Aorta (tissue), 5 donors: ENCODE data around the gene NXPE3. TPM values are rescaled to one million over a fixed set of nuclear protein-coding genes. Genes with fewer than 3 reads are reported as not detected.
"Not testable (repeated sequence)": the region's sequence is repeated elsewhere in the genome, so short reads cannot be mapped to it uniquely, and the experiment has no call there.

ENCODE experiments used
- ATAC-seq: fragments of 200-7000 bp; cut with Tn5 transposase; one replicate; pipeline ENCODE4 v1.9.1; 2022; ENCODE audit warnings: moderate library complexity; ENCODE audit not compliant: low FRiP score
- DNase-seq, 2 donors: peaks; one replicate each; pipeline ENCODE4 v3.0.0-alpha.2; 2020
- H3K27ac ChIP-seq, 2 donors: one replicate each; pipeline ENCODE4 v1.5.1; 2013; ENCODE audit warnings: low read length in 2 of 2, mild to moderate bottlenecking in 2 of 2, moderate library complexity in 2 of 2, control low read depth in 1 of 2, inconsistent platforms in 1 of 2, low read depth in 1 of 2
- H3K27me3 ChIP-seq, 2 donors: one replicate each; pipeline ENCODE4 v1.6.1; 2013; ENCODE audit warnings: control low read depth in 1 of 2, low read length in 1 of 2, mild to moderate bottlenecking in 1 of 2, moderate library complexity in 1 of 2; ENCODE audit not compliant: insufficient read depth in 2 of 2, control insufficient read depth in 1 of 2
- H3K36me3 ChIP-seq, 2 donors: one replicate each; pipeline ENCODE4 v1.6.1; 2013; ENCODE audit warnings: control low read depth in 1 of 2, low read length in 1 of 2, mild to moderate bottlenecking in 1 of 2; ENCODE audit not compliant: insufficient read depth in 2 of 2, control insufficient read depth in 1 of 2
- H3K4me1 ChIP-seq, 2 donors: one replicate each; pipeline ENCODE4 v1.6.1; 2013; ENCODE audit warnings: low read length in 2 of 2, control low read depth in 1 of 2, mild to moderate bottlenecking in 1 of 2, moderate library complexity in 1 of 2; ENCODE audit not compliant: insufficient read depth in 2 of 2, control insufficient read depth in 1 of 2
- H3K4me3 ChIP-seq, 2 donors: one replicate each; pipeline ENCODE4 v1.5.1; 2013; ENCODE audit warnings: low read length in 2 of 2, control low read depth in 1 of 2, mild to moderate bottlenecking in 1 of 2
- H3K9me3 ChIP-seq: one replicate; pipeline ENCODE4 v1.6.1; 2013; ENCODE audit warnings: mild to moderate bottlenecking, low read length; ENCODE audit not compliant: control insufficient read depth
- WGBS, 2 donors: extraction: QIAGEN DNeasy Blood & Tissue Kit; methylation state at CpG; one replicate each; pipeline ENCODE4 v1.1.7; 2013; 5-methylcytosine and 5-hydroxymethylcytosine counted together
- intact Hi-C, 2 donors: fragments of 100-400 bp; cut with DNase I; formaldehyde crosslinking; loops; one replicate each; pipeline versions ENCODE4 v1.14.2 to v1.15.0; 2022
- polyA plus RNA-seq, 2 donors: library from polyadenylated mRNA; stranded (reverse); fragments of 200-250 nt; gene quantifications; one replicate each; pipeline ENCODE4 v1.2.3, GENCODE V29; 2013
- total RNA-seq, 2 donors: library from RNA; stranded (reverse); fragmentation: NEBNext Ultra II Directional; extraction: Animal tissue kit (Norgen Biotek cat#: 25700); gene quantifications; one replicate each; pipeline ENCODE4 v1.2.1, GENCODE V29; 2021
- donor health status: healthy with polysubstance abuse.
- donor health status: Bipolar disorder and iron deficiency.
- donor health status: DM: no; HTN: no; CAD: no.
- donor health status: DM: no; HTN: no; CAD: no.
- donor health status: DM: yes; HTN: yes; CAD: no.

The NXPE3 gene
- total and polyA plus RNA-seq, 4 donors: 6.4 to 27.2 (median 18.1) TPM

DNA sequence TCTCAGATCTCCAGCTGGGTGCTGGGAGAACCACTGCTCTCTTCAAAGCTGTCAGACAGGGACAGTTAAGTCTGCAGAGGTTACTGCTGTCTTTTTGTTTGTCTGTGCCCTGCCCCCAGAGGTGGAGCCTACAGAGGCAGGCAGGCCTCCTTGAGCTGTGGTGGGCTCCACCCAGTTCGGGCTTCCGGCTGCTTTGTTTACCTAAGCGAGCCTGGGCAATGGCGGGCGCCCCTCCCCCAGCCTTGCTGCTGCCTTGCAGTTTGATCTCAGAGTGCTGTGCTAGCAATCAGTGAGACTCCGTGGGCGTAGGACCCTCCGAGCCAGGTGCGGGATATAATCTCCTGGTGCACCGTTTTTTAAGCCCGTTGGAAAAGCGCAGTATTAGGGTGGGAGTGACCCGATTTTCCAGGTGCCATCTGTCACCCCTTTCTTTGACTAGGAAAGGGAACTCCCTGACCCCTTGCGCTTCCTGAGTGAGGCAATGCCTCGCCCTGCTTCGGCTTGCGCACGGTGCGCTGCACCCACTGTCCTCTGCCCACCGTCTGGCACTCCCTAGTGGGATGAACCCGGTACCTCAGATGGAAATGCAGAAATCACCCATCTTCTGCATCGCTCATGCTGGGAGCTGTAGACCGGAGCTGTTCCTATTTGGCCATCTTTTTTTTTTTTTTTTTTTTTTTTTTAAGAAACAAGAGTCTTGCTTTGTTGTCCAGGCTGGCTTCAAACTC is 25.5 kb upstream of the NXPE3 start:
- intact Hi-C loops, H3K4me1 ChIP-seq, H3K4me3 ChIP-seq, H3K36me3 ChIP-seq, H3K27ac ChIP-seq, H3K27me3 ChIP-seq, H3K9me3 ChIP-seq, ATAC-seq, DNase-seq: not testable (repeated sequence)
- 94 to 95% methylated on average over 13 to 14 of the region's 23 CpGs for WGBS, 2 donors

DNA sequence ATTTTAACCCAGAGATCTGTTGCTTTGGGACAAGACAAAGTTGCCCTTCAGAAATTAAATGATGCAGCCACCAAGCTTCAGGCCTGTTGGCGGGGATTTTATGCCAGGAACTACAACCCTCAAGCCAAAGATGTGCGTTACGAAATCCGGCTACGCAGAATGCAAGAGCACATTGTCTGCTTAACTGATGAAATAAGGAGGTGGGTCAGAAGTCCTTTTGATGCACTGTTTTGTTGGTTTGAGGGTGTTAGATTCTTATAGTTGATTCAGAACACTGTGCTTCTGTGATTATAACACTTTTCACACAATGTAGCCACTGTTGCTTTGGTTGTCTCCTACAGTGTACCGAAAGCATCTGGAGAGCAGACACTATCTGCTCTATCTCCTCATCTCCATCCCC is 20.8 kb upstream of the NXPE3 start:
- Histone ChIP-seq H3K9me3 (no peaks in the 10 kb centered on the region), H3K36me3 (peaks cover 8 to 12% of the 10 kb centered on the region in 2 donors), H3K27ac (no peak overlapping the region), H3K27me3 (no peaks in the 10 kb centered on the region), H3K4me3 (no peak overlapping the region), H3K4me1 (no peaks in the 10 kb centered on the region)
- no peak for ATAC-seq
- WGBS, 2 donors: 95 to 97% methylated on average over 6 of the region's 6 CpGs
- DNase-seq: no peak
- intact Hi-C loops: no loop called here

DNA sequence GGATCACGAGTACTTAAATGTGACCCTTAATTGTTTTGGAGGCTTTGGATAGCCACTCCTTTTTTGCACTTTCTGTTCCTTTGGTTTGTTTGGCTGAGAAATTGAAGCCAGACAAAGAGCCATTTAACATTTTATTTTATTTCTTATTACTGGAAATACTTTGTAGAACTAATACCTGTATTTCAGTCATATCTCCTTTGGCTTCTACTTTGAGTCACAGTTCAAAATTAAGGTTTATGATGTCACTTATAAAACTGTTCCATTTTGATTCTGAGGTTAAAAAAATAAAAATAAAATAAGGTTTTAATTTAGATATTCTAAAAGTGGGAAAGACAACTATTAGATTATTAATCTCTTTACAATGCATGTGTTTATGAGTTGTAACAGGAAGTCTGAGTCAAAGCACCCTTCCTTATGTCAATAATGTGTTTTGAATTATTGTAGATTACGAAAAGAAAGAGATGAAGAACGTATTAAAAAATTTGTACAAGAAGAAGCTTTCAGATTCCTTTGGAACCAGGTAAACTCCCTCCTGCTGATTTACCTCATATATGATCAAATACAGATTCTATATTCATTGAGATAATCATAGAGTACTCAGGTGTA is 16.9 kb upstream of the NXPE3 start:
- no peak overlapping the region for H3K27ac ChIP-seq

DNA sequence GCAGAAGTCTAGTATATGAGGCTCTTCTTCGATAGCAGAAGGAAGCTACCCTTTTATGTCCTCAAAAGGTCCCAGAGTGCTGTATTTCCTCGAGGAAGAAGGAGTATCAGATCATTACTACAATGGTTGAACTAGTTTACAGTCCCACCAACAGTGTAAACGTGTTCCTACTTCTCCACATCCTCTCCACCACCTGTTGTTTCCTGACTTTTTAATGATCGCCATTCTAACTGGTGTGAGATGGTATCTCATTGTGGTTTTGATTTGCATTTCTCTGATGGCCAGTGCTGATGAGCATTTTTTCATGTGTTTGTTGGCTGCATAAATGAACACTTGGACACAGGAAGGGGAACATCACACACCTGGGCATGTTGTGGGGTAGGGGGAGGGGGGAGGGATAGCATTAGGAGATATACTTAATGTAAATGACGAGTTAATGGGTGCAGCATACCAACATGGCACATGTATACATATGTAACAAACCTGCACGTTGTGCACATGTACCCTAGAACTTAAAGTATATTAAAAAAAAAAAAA is 1.2 kb upstream of the NXPE3 start:
- not testable (repeated sequence) for H3K27me3 ChIP-seq, H3K9me3 ChIP-seq, H3K27ac ChIP-seq, ATAC-seq, H3K36me3 ChIP-seq, H3K4me1 ChIP-seq, H3K4me3 ChIP-seq, DNase-seq
- 91 to 93% methylated on average over 6 of the region's 6 CpGs for WGBS, 2 donors
- intact Hi-C loops: loop anchor here in 1 of 2 donors (2.0 kb wide), 1 partner anchor 53 kb away; the partner anchor contains the start of gene CEP97

More for the DNA sequence above, 16.9 kb upstream of the NXPE3 start:
- ATAC-seq: no peak
- no peak overlapping the region for H3K4me3 ChIP-seq
- H3K27me3 ChIP-seq: no peaks in the 10 kb centered on the region
- peaks cover 6 to 8% of the 10 kb centered on the region in 2 donors for H3K36me3 ChIP-seq
- H3K4me1 ChIP-seq: no peaks in the 10 kb centered on the region
- intact Hi-C loops: no loop called here
- DNase-seq: no peak
- no peaks in the 10 kb centered on the region for H3K9me3 ChIP-seq
- WGBS, 2 donors: 76 to 92% methylated on average over 3 of the region's 3 CpGs

DNA sequence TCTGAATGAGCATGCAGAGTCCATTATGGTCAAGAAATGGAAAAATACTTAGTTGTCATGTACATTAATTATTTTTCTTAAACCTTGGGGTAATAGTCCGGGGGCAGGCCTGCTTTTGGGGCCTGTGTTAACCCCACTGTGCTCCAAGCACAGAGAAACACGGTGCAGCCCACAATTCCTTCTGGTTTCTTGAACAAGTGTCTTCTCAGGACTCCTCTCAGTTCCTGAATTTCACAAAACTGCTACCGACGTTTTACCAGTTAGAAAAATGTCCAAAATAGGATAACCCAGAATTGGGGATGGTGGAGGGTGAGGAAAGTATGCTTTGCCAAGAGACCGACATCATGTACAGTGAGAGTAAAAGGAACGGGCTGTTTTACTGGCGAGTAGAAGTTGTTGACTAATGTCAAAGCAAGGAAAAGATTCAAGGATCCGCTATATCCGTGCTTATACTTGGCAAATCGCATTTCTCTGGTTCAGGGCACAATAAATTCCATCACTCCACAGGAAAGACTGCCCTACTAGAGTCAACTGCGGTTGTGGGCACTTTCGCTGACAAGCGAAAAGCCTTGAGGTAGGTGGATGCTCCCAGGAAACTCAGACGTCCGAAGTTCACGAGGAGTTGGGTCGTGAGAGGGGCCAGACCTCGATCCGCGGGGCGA is 495 bp upstream of the NXPE3 start:
- H3K27me3 ChIP-seq: no peaks in the 10 kb centered on the region
- H3K4me1 ChIP-seq: peaks cover 0 to 4% of the 10 kb centered on the region in 2 donors
- intact Hi-C loops: loop anchor here in 1 of 2 donors (2.0 kb wide), 1 partner anchor 54 kb away; the partner anchor contains the start of gene CEP97
- DNase-seq: no peak
- H3K9me3 ChIP-seq: no peaks in the 10 kb centered on the region
- peak overlapping the region; percentile 30 to 68 for H3K27ac ChIP-seq
- H3K4me3 ChIP-seq: peak overlapping the region; percentile 50 to 69
- H3K36me3 ChIP-seq: peaks cover 4% of the 10 kb centered on the region in 2 donors
- 8 to 9% methylated on average over 21 of the region's 21 CpGs for whole genome bisulfite sequencing, 2 donors
- ATAC-seq: peak; percentile 3

DNA sequence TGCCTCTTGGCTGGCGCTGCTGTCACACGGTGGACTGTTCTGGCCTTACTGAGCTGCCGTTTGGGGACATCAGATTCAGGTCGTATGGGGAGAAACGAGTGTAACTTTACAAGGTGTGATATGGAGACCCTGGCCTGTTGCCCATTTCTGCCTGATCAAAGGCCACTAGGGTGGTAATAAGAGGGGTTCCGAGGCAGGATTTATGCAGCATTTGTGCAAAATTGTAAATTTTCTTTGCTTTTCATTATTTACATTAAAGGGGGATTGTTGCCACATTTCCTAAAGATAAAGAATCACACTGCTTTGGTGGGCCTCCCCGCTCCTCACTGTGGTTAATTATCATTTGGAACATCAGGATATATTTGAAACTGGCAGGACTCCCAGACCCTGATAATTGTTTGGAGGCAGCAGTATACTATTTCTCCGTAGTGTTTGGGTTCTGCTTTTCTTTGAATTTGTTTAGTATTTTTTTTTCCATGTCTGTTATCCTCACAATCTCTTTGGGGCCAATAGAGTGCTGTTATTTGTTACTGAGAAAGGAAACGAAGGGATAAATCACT is 891 bp downstream of the NXPE3 start:
- 10 to 11% methylated on average over 9 of the region's 9 CpGs for WGBS, 2 donors
- Histone ChIP-seq H3K27me3 (no peaks in the 10 kb centered on the region), H3K36me3 (peaks cover 6 to 12% of the 10 kb centered on the region in 2 donors), H3K4me1 (peaks cover 0 to 4% of the 10 kb centered on the region in 2 donors), H3K9me3 (no peaks in the 10 kb centered on the region), H3K27ac (peak overlapping the region; percentile 16 to 71), H3K4me3 (peak overlapping the region; percentile 38 to 69)
- DNase-seq (no peak), ATAC-seq (no peak)
- intact Hi-C loops: loop anchor here in 1 of 2 donors (2.0 kb wide), 1 partner anchor 55 kb away; the partner anchor contains the start of gene CEP97

DNA sequence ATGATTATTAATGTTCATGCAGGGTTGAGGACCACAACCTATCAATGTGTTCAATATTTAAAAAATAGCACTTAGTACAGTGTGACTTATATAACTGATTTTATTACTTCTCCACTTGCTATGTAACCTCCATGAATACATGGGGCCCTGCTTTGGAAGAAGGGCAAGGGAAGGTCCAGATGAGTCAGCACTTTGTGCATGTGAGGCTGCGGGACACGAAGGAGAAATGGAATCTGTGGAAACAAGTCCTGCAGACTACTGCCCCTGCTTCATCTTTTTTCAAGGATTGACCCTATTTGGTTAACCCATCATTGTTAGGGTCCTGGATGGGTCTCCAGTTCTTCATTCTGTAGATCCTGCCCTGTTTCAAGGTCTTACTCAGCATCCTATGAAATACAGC is 1.6 kb downstream of the NXPE3 start:
- Histone ChIP-seq H3K27me3 (no peaks in the 10 kb centered on the region), H3K36me3 (peaks cover 13 to 18% of the 10 kb centered on the region in 2 donors), H3K4me1 (peaks cover 0 to 4% of the 10 kb centered on the region in 2 donors), H3K9me3 (no peaks in the 10 kb centered on the region), H3K27ac (no peak overlapping the region), H3K4me3 (peak overlapping the region in 1 of 2 donors; percentile 69)
- intact Hi-C loops: no loop called here
- WGBS, 2 donors: 7 to 20% methylated on average over 2 of the region's 2 CpGs
- ATAC-seq (no peak), DNase-seq (no peak)

DNA sequence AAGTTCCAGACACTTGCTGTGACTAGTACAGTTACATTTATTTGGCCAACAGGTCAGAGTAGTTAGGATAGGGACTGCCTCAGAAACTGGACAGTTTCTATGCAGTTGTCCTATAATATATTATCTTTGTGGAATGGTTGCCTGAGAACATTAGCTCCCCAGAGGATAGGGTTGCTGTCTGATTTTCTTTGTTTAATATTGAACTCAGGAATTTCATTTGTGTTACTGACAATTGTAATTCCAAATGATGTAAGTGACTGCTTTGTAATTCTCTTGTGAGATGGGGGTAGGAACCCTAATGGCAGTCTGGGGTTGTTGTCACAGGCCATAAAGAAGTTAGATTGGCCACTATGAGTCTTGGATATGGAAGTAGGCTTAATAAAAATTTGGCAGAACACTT is 2.2 kb downstream of the NXPE3 start:
- Histone ChIP-seq H3K9me3 (no peaks in the 10 kb centered on the region), H3K27ac (no peak overlapping the region), H3K27me3 (no peaks in the 10 kb centered on the region), H3K36me3 (peaks cover 13 to 18% of the 10 kb centered on the region in 2 donors), H3K4me1 (peaks cover 0 to 4% of the 10 kb centered on the region in 2 donors), H3K4me3 (peak overlapping the region in 1 of 2 donors; percentile 9)
- ATAC-seq (no peak), DNase-seq (no peak)
- intact Hi-C loops: no loop called here
